Keratinocyte (primary cell): ENCODE data around the gene HIF1A. TPM values are rescaled to one million over a fixed set of nuclear protein-coding genes. Genes with fewer than 3 reads are reported as not detected.

Experiments used
- DNase-seq: peaks from one replicate; pipeline ENCODE4 v3.0.0-alpha.2; 2011; ENCODE audit warnings: low read depth, missing footprints, low spot score
- FAIRE-seq: peaks from 2 replicates; lab custom pipeline; 2011; peaks lifted over from hg19 to GRCh38; lab: Jason Lieb, UNC
- H2AFZ ChIP-seq: 2 replicates; pipeline ENCODE4 v1.6.0; 2012; ENCODE audit warnings: low read length, control low read depth, inconsistent platforms; ENCODE audit not compliant: control insufficient read depth
- H3K27ac ChIP-seq: 2 replicates; pipeline ENCODE4 v1.5.1; 2011; ENCODE audit warnings: low read length; ENCODE audit not compliant: control insufficient read depth, insufficient read depth
- H3K27me3 ChIP-seq: 3 replicates; pipeline ENCODE4 v1.6.0; 2011; ENCODE audit warnings: low read length; ENCODE audit not compliant: control insufficient read depth, insufficient read depth; ENCODE audit errors: extremely low read depth
- H3K36me3 ChIP-seq, 2 experiments: 2 replicates in 1 of 2; 3 replicates in 1 of 2; pipeline ENCODE4 v1.5.1; 2011; ENCODE audit warnings: low read length in 2 of 2, mild to moderate bottlenecking in 1 of 2; ENCODE audit not compliant: control insufficient read depth in 2 of 2, insufficient read depth in 2 of 2; ENCODE audit errors: extremely low read depth in 1 of 2
- H3K4me1 ChIP-seq: 3 replicates; pipeline ENCODE4 v1.5.1; 2011; ENCODE audit warnings: low read length; ENCODE audit not compliant: control insufficient read depth, insufficient read depth; ENCODE audit errors: extremely low read depth
- H3K4me2 ChIP-seq: 3 replicates; pipeline ENCODE4 v1.6.0; 2011; ENCODE audit warnings: low read depth, low read length; ENCODE audit not compliant: control insufficient read depth, insufficient read depth; ENCODE audit errors: extremely low read depth
- H3K4me3 ChIP-seq, 3 experiments: fragments of 200-600 bp in 1 of 3; sonication (generic) in 1 of 3; 2 replicates in 2 of 3; 3 replicates in 1 of 3; pipeline ENCODE4 v1.5.1; 2011 to 2016; ENCODE audit warnings: low read length in 3 of 3, mild to moderate bottlenecking in 3 of 3, control low read depth in 2 of 3, inconsistent platforms in 1 of 3, low read depth in 1 of 3, mixed read lengths in 1 of 3, mixed run types in 1 of 3, moderate library complexity in 1 of 3; ENCODE audit not compliant: control insufficient read depth in 2 of 3, insufficient read depth in 2 of 3; ENCODE audit errors: extremely low read depth in 1 of 3
- H3K79me2 ChIP-seq: 2 replicates; pipeline ENCODE4 v1.6.0; 2012; ENCODE audit warnings: low read length; ENCODE audit not compliant: control insufficient read depth, insufficient read depth
- H3K9ac ChIP-seq: 3 replicates; pipeline ENCODE4 v1.6.0; 2011; ENCODE audit warnings: low read length; ENCODE audit not compliant: control insufficient read depth, insufficient read depth; ENCODE audit errors: extremely low read depth
- H3K9me1 ChIP-seq: 3 replicates; pipeline ENCODE4 v1.6.0; 2011; ENCODE audit warnings: low read length; ENCODE audit not compliant: control insufficient read depth, insufficient read depth; ENCODE audit errors: extremely low read depth
- H3K9me3 ChIP-seq: 2 replicates; pipeline ENCODE4 v1.5.1; 2012; ENCODE audit warnings: low read depth, low read length; ENCODE audit not compliant: control insufficient read depth
- H4K20me1 ChIP-seq: 3 replicates; pipeline ENCODE4 v1.6.0; 2011; ENCODE audit warnings: low read length; ENCODE audit not compliant: control insufficient read depth, insufficient read depth; ENCODE audit errors: extremely low read depth
- EZH2 ChIP-seq: IDR thresholded peaks from one replicate; pipeline ENCODE4 v1.6.1; 2012; ENCODE audit warnings: inconsistent platforms, mild to moderate bottlenecking, low read length, moderate library complexity
- dilution Hi-C: fragments of 300-500 bp; cut with MboI; formaldehyde crosslinking; loops from one replicate; pipeline ENCODE4 v1.7.0; 2020; ENCODE audit warnings: low sequenced_read_pairs; ENCODE audit not compliant: extremely low pct_ligation_motif_present
- polyA plus RNA-seq, 5 experiments: library from polyadenylated mRNA; depleted of rRNA in 3 of 5; stranded (reverse) in 3 of 5; stranded (forward) in 1 of 5; unstranded in 1 of 5; fragments of >200 nt; gene quantifications; 1 replicate in 1 of 5; 2 replicates in 3 of 5; 3 replicates in 1 of 5; pipeline versions ENCODE4 v1.2.1 to v1.2.3, GENCODE V29; 2011 to 2012; ENCODE audit warnings: missing spikeins in 2 of 5, low read depth in 1 of 5, low replicate concordance in 1 of 5
- TF ChIP-seq, protein P1 (sequence below), 3 experiments: IDR thresholded peaks in 1 of 3; conservative IDR thresholded peaks in 1 of 3; optimal IDR thresholded peaks in 1 of 3; 2 replicates in 2 of 3; 3 replicates in 1 of 3; pipeline versions ENCODE3 to v1.5.1; 2011; ENCODE audit warnings: low read length in 3 of 3, mild to moderate bottlenecking in 3 of 3, moderate library complexity in 2 of 3, control low read depth in 1 of 3, inconsistent platforms in 1 of 3; ENCODE audit not compliant: insufficient read depth in 2 of 3; ENCODE audit errors: extremely low read depth in 1 of 3

The HIF1A gene
- polyA plus RNA-seq, 1 donor (not counting 4 experiments of a cell fraction or from before 2014, with no cell fraction given) = 202 TPM

GRCh38 chr14:61678975-61679374 lies 16.3 kb upstream of the HIF1A start:
- H3K27ac ChIP-seq = no peak overlapping the region
- no peak overlapping the region for H2AFZ ChIP-seq
- no peaks in the 10 kb centered on the region for H3K36me3 ChIP-seq
- H3K27me3 ChIP-seq = no peaks in the 10 kb centered on the region
- FAIRE-seq = no peak
- no peak for DNase-seq
- H3K79me2 ChIP-seq = no peaks in the 10 kb centered on the region
- H3K4me1 ChIP-seq = peaks cover 4% of the 10 kb centered on the region
- no peak overlapping the region for H3K4me2 ChIP-seq
- H3K9me3 ChIP-seq = no peaks in the 10 kb centered on the region
- TF ChIP-seq, protein P1, sequence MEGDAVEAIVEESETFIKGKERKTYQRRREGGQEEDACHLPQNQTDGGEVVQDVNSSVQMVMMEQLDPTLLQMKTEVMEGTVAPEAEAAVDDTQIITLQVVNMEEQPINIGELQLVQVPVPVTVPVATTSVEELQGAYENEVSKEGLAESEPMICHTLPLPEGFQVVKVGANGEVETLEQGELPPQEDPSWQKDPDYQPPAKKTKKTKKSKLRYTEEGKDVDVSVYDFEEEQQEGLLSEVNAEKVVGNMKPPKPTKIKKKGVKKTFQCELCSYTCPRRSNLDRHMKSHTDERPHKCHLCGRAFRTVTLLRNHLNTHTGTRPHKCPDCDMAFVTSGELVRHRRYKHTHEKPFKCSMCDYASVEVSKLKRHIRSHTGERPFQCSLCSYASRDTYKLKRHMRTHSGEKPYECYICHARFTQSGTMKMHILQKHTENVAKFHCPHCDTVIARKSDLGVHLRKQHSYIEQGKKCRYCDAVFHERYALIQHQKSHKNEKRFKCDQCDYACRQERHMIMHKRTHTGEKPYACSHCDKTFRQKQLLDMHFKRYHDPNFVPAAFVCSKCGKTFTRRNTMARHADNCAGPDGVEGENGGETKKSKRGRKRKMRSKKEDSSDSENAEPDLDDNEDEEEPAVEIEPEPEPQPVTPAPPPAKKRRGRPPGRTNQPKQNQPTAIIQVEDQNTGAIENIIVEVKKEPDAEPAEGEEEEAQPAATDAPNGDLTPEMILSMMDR (optimal IDR thresholded peaks at IDR 0.05 in 1 of 3, IDR thresholded peaks at IDR 0.05 in 1 of 3, conservative IDR thresholded peaks at IDR 0.05 in 1 of 3; ENCODE audit: extremely low read depth in 1 of 3, insufficient read depth in 2 of 3, low read length in 3 of 3) = no peak
- no peak for TF ChIP-seq EZH2
- dilution Hi-C loops = no loop called here
- H4K20me1 ChIP-seq = no peaks in the 10 kb centered on the region
- H3K9ac ChIP-seq = no peak overlapping the region
- no peak overlapping the region for H3K4me3 ChIP-seq
- no peaks in the 10 kb centered on the region for H3K9me1 ChIP-seq

DNA sequence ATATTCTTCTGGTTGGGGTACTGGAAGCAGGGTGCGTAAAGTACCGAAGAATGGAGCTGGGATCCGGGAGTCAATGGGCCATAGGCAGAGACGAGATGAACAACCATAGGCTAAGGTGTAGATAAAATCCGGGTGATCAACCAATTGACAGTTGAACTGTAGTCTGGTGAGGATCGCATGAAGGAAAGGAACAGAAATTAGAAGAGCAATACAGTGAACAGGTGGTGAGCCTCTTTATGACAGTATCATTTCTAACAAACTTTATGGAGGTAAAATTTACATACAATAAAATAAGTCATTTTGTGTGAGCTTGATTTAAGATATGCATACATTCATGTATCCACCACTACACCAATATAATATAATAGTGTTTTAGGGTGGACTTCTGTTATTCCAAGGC lies 13.9 kb upstream of the HIF1A start:
- Histone ChIP-seq H3K4me3 (no peak overlapping the region), H3K9me1 (no peaks in the 10 kb centered on the region), H2AFZ (no peak overlapping the region), H3K9me3 (no peaks in the 10 kb centered on the region), H3K4me2 (no peak overlapping the region), H3K27me3 (no peaks in the 10 kb centered on the region), H4K20me1 (no peaks in the 10 kb centered on the region), H3K36me3 (no peaks in the 10 kb centered on the region), H3K27ac (no peak overlapping the region), H3K79me2 (no peaks in the 10 kb centered on the region), H3K9ac (no peak overlapping the region), H3K4me1 (peaks cover 4% of the 10 kb centered on the region)
- FAIRE-seq (no peak), DNase-seq (no peak)
- dilution Hi-C loops = no loop called here
- TF ChIP-seq EZH2 = no peak
- TF ChIP-seq, protein P1 (optimal IDR thresholded peaks at IDR 0.05 in 1 of 3, IDR thresholded peaks at IDR 0.05 in 1 of 3, conservative IDR thresholded peaks at IDR 0.05 in 1 of 3; ENCODE audit: extremely low read depth in 1 of 3, insufficient read depth in 2 of 3, low read length in 3 of 3) = no peak
